Stomach (tissue), 9 donors: ENCODE data around the gene FOXM1. TPM values are rescaled to one million over a fixed set of nuclear protein-coding genes. Genes with fewer than 3 reads are reported as not detected.

Experiments
- DNase-seq, 2 donors: peaks; one replicate each; pipeline versions ENCODE4 v3.0.0 to v3.0.0-alpha.2; 2013 to 2019
- H3K27ac ChIP-seq, 5 donors: fragments of 200-600 bp in 4 of 5; sonication (generic) in 4 of 5; one replicate each; pipeline ENCODE4 v1.5.1; 2013 to 2019; ENCODE audit warnings: mild to moderate bottlenecking in 1 of 5, moderate library complexity in 1 of 5
- H3K27me3 ChIP-seq, 3 donors: fragments of 200-600 bp; sonication (generic); one replicate each; pipeline ENCODE4 v1.5.1; 2017 to 2019; ENCODE audit warnings: mixed run types in 1 of 3
- H3K36me3 ChIP-seq, 4 donors: fragments of 200-600 bp; sonication (generic); 1 replicate in 3 of 4; 2 replicates in 1 of 4; pipeline ENCODE4 v1.5.1; 2016 to 2019
- H3K4me1 ChIP-seq, 4 donors: fragments of 200-600 bp; sonication (generic); one replicate each; pipeline ENCODE4 v1.5.1; 2016 to 2019
- H3K4me3 ChIP-seq, 4 donors: fragments of 200-600 bp; sonication (generic) in 3 of 4; one replicate each; pipeline ENCODE4 v1.5.1; 2016 to 2019; ENCODE audit warnings: mild to moderate bottlenecking in 1 of 4
- H3K9me3 ChIP-seq, 4 donors: fragments of 200-600 bp; sonication (generic); one replicate each; pipeline ENCODE4 v1.5.1; 2016 to 2019
- EP300 ChIP-seq: sonication (generic); formaldehyde crosslinking; IDR thresholded peaks from one replicate; pipeline ENCODE4 v1.6.1; 2017; ENCODE audit warnings: antibody characterized with exemption
- POLR2A ChIP-seq, 4 donors: fragments of 450-650 bp; IDR thresholded peaks; one replicate each; pipeline ENCODE4 v1.6.1; 2016; ENCODE audit warnings: antibody characterized with exemption in 4 of 4, control low read depth in 2 of 4, mild to moderate bottlenecking in 1 of 4, moderate library complexity in 1 of 4
- POLR2AphosphoS5 ChIP-seq, 3 donors: sonication (generic); formaldehyde crosslinking; IDR thresholded peaks; one replicate each; pipeline ENCODE4 v1.6.1; 2016; ENCODE audit warnings: antibody characterized with exemption in 3 of 3
- WGBS, 5 donors: extraction: QIAGEN DNeasy Blood & Tissue Kit in 3 of 5; methylation state at CpG; one replicate each; pipeline versions ENCODE4 v1.1.5 to v1.1.7; 2013 to 2018; 5-methylcytosine and 5-hydroxymethylcytosine counted together
- intact Hi-C: fragments of 100-400 bp; cut with DNase I; formaldehyde crosslinking; loops from one replicate; pipeline ENCODE4 v1.15.1; 2023; ENCODE audit warnings: low total_unique reads
- polyA plus RNA-seq, 3 donors: library from polyadenylated mRNA; stranded (reverse); fragments of 200-250 nt; gene quantifications; one replicate each; pipeline ENCODE4 v1.2.3, GENCODE V29; 2013
- total RNA-seq, 5 donors: library from RNA; depleted of rRNA; stranded (reverse); fragments of >200 nt; gene quantifications; one replicate each; pipeline versions ENCODE4 v1.1.0 to v1.2.3, GENCODE V29; 2014 to 2016
- TF ChIP-seq, protein P1 (sequence below), 7 experiments: fragments of 450-650 bp in 4 of 7; fragments of 200-600 bp in 3 of 7; sonication (generic) in 3 of 7; IDR thresholded peaks; one replicate each; pipeline ENCODE4 v1.5.1; 2016 to 2019; ENCODE audit warnings: antibody characterized with exemption in 7 of 7, control low read depth in 2 of 7, mild to moderate bottlenecking in 1 of 7
- donor health status: healthy with polysubstance abuse.
- donor health status: Bipolar disorder and iron deficiency.
- donor health status: healthy.

Gene FOXM1
- total and polyA plus RNA-seq, 8 donors = 3.5 to 23.2 (median 7.6) TPM; not detected in 1

- Histone ChIP-seq H3K27ac (no peak overlapping the region), H3K4me1 (peaks cover 9 to 19% (median 12%) of the 10 kb centered on the region in 4 donors), H3K27me3 (peaks cover 0 to 6% (median 0%) of the 10 kb centered on the region in 3 donors), H3K9me3 (no peaks in the 10 kb centered on the region), H3K36me3 (peaks cover 0 to 47% (median 44%) of the 10 kb centered on the region in 4 donors), H3K4me3 (no peak overlapping the region)
- 42 to 66% (median 60%) methylated on average over 5 of the region's 5 CpGs for WGBS, 5 donors
- no peak for DNase-seq
- intact Hi-C loops = no loop called here
- no peak for TF ChIP-seq POLR2A (IDR thresholded peaks at IDR 0.05)
- TF ChIP-seq, protein P1, sequence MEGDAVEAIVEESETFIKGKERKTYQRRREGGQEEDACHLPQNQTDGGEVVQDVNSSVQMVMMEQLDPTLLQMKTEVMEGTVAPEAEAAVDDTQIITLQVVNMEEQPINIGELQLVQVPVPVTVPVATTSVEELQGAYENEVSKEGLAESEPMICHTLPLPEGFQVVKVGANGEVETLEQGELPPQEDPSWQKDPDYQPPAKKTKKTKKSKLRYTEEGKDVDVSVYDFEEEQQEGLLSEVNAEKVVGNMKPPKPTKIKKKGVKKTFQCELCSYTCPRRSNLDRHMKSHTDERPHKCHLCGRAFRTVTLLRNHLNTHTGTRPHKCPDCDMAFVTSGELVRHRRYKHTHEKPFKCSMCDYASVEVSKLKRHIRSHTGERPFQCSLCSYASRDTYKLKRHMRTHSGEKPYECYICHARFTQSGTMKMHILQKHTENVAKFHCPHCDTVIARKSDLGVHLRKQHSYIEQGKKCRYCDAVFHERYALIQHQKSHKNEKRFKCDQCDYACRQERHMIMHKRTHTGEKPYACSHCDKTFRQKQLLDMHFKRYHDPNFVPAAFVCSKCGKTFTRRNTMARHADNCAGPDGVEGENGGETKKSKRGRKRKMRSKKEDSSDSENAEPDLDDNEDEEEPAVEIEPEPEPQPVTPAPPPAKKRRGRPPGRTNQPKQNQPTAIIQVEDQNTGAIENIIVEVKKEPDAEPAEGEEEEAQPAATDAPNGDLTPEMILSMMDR (IDR thresholded peaks at IDR 0.05) = no peak
- TF ChIP-seq EP300 = no peak
- TF ChIP-seq POLR2AphosphoS5 (IDR thresholded peaks at IDR 0.05) = no peak
These were observed 43.6 kb downstream of the FOXM1 start for GRCh38 chr12:2833327-2833726.

GRCh38 chr12:2832550-2833127 lies 44.3 kb downstream of the FOXM1 start:
- TF ChIP-seq POLR2A (IDR thresholded peaks at IDR 0.05) (no peak), EP300 (no peak), POLR2AphosphoS5 (IDR thresholded peaks at IDR 0.05) (no peak)
- TF ChIP-seq, protein P1 (IDR thresholded peaks at IDR 0.05) = no peak
- H3K9me3 ChIP-seq = no peaks in the 10 kb centered on the region
- WGBS, 5 donors = 70 to 82% (median 78%) methylated on average over 6 of the region's 6 CpGs

GRCh38 chr12:2829275-2829674 lies 47.7 kb downstream of the FOXM1 start:
- H3K27ac ChIP-seq = no peak overlapping the region
- TF ChIP-seq POLR2AphosphoS5 (IDR thresholded peaks at IDR 0.05) (no peak), EP300 (no peak), POLR2A (IDR thresholded peaks at IDR 0.05) (no peak)
- TF ChIP-seq, protein P1 (IDR thresholded peaks at IDR 0.05) = no peak
- 90 to 97% (median 92%) methylated on average over 6 of the region's 6 CpGs for WGBS, 5 donors
- H3K4me1 ChIP-seq = peaks cover 0 to 8% (median 2%) of the 10 kb centered on the region in 4 donors
- no peaks in the 10 kb centered on the region for H3K27me3 ChIP-seq
- peaks cover 29 to 80% (median 80%) of the 10 kb centered on the region in 4 donors for H3K36me3 ChIP-seq
- DNase-seq = no peak
- intact Hi-C loops = no loop called here
- no peak overlapping the region for H3K4me3 ChIP-seq
- no peaks in the 10 kb centered on the region for H3K9me3 ChIP-seq

More at GRCh38 chr12:2832550-2833127, 44.3 kb downstream of the FOXM1 start:
- Histone ChIP-seq H3K27me3 (peaks cover 0 to 6% (median 0%) of the 10 kb centered on the region in 3 donors), H3K27ac (no peak overlapping the region), H3K4me3 (no peak overlapping the region), H3K4me1 (peaks cover 9 to 19% (median 12%) of the 10 kb centered on the region in 4 donors), H3K36me3 (peaks cover 0 to 47% (median 46%) of the 10 kb centered on the region in 4 donors)
- intact Hi-C loops = no loop called here
- DNase-seq = no peak

- Histone ChIP-seq H3K9me3 (no peaks in the 10 kb centered on the region), H3K27ac (no peak overlapping the region), H3K36me3 (peaks cover 52 to 100% (median 100%) of the 10 kb centered on the region in 4 donors), H3K4me1 (no peaks in the 10 kb centered on the region), H3K4me3 (no peak overlapping the region), H3K27me3 (no peaks in the 10 kb centered on the region)
- intact Hi-C loops = no loop called here
- TF ChIP-seq POLR2AphosphoS5 (IDR thresholded peaks at IDR 0.05) = no peak
- TF ChIP-seq, protein P1 (IDR thresholded peaks at IDR 0.05) = no peak
- no peak for TF ChIP-seq POLR2A (IDR thresholded peaks at IDR 0.05)
- TF ChIP-seq EP300 = no peak
- no peak for DNase-seq
- WGBS, 5 donors = 84 to 91% (median 90%) methylated on average over 14 of the region's 14 CpGs
These were observed 50.1 kb downstream of the FOXM1 start for GRCh38 chr12:2826721-2827515.
